Measurements from ENCODE around the gene XCL2. TPM values are rescaled to one million over a fixed set of nuclear protein-coding genes. Genes with fewer than 3 reads are reported as not detected.
"Not testable (repeated sequence)": the region's sequence is repeated elsewhere in the genome, so short reads cannot be mapped to it uniquely, and the experiment has no call there.

The XCL2 gene
- total and polyA plus RNA-seq, 2 of the 8 experiments (the other 6 are each of a cell fraction or from before 2014, with no cell fraction given), result not detected

DNA sequence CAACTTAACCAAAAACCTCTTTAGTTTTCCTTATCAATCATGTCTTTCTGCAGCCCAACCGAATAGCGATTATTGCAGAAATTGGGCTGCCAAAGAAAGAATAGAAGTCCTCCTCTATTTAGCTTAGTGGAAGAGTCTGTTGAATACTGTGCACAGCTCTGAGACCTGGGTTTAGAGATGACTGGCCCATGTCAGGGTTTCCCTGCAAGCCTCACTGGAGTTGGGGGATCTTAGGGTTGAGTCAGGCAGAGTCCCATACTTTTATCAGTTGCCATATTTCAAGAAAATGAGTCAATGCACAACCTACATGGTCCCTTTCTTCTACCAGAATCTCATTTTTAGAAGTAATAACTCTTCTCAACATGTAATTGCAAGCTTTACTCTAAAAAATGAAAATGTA, 36.5 kb upstream of the XCL2 start:
- H3K14ac ChIP-seq (ENCODE audit: insufficient read length); DNase-seq (ENCODE audit: low read depth in 1 of 2, low spot score in 2 of 2); H3K23me2 ChIP-seq (ENCODE audit: low read depth, low read length); H3K4me1 ChIP-seq (replicated peaks in 1 of 4; ENCODE audit: control insufficient read depth in 3 of 4, insufficient read depth in 4 of 4, low read length in 3 of 4); H2AFZ ChIP-seq (ENCODE audit: low read length); H3K79me2 ChIP-seq (ENCODE audit: control insufficient read depth in 1 of 2, insufficient read depth in 2 of 2, low read length in 2 of 2); H3K9me3 ChIP-seq (ENCODE audit: insufficient read depth in 2 of 2, low read depth in 1 of 2, low read length in 1 of 2); H4K8ac ChIP-seq (ENCODE audit: extremely low read depth, insufficient read depth, low read length); H2BK12ac ChIP-seq (ENCODE audit: low read depth, low read length); POLR2A ChIA-PET (ENCODE audit: partially characterized antibody); H3K23ac ChIP-seq (ENCODE audit: insufficient read length); H3K4ac ChIP-seq (replicated peaks; ENCODE audit: insufficient read length, low read depth, low read length); H3K9ac ChIP-seq (replicated peaks in 1 of 4; ENCODE audit: extremely low read depth in 1 of 4, low read depth in 3 of 4, low read length in 3 of 4); H2BK5ac ChIP-seq (ENCODE audit: low read depth, low read length); H3K4me3 ChIP-seq (ENCODE audit: extremely low read depth in 1 of 4, insufficient read depth in 2 of 4, low read depth in 3 of 4, low read length in 4 of 4); H3K4me2 ChIP-seq (ENCODE audit: insufficient read depth in 1 of 2, low read depth in 2 of 2, low read length in 2 of 2); H4K5ac ChIP-seq (ENCODE audit: insufficient read length, low read depth, low read length); H4K91ac ChIP-seq (replicated peaks; ENCODE audit: insufficient read length, low read length); H3K27ac ChIP-seq (ENCODE audit: low read depth, low read length); H2BK15ac ChIP-seq (ENCODE audit: low read length); H4K20me1 ChIP-seq (replicated peaks in 1 of 2; ENCODE audit: control insufficient read depth in 1 of 2, insufficient read depth in 2 of 2, low read length in 2 of 2); H3K18ac ChIP-seq (ENCODE audit: extremely low read depth, low read length); H2AK5ac ChIP-seq (ENCODE audit: low read depth, low read length); H3K56ac ChIP-seq (replicated peaks; ENCODE audit: insufficient read length, low read depth, low read length); H3K27me3 ChIP-seq (replicated peaks in 1 of 4; ENCODE audit: control insufficient read depth in 3 of 4, extremely low read depth in 1 of 4, insufficient read depth in 3 of 4, low read length in 3 of 4); CTCF ChIA-PET (ENCODE audit: partially characterized antibody); H2BK20ac ChIP-seq (ENCODE audit: low read length); H3K36me3 ChIP-seq (ENCODE audit: control insufficient read depth in 2 of 4, insufficient read depth in 4 of 4, low read length in 3 of 4); FAIRE-seq; H2BK120ac ChIP-seq (replicated peaks; ENCODE audit: low read depth, low read length); H3K79me1 ChIP-seq (ENCODE audit: low read depth, low read length): not testable (repeated sequence)
- WGBS, 2 experiments (ENCODE audit: extremely low coverage in 1 of 2, insufficient coverage in 1 of 2, insufficient read length in 1 of 2, insufficient replicate concordance in 2 of 2, low coverage in 1 of 2, low lambda C conversion rate in 2 of 2, missing lambda C conversion rate in 1 of 2), result 86% methylated on average over 2 of the region's 2 CpGs; no CpG with 5 or more reads in 1 of the 2 experiments

DNA sequence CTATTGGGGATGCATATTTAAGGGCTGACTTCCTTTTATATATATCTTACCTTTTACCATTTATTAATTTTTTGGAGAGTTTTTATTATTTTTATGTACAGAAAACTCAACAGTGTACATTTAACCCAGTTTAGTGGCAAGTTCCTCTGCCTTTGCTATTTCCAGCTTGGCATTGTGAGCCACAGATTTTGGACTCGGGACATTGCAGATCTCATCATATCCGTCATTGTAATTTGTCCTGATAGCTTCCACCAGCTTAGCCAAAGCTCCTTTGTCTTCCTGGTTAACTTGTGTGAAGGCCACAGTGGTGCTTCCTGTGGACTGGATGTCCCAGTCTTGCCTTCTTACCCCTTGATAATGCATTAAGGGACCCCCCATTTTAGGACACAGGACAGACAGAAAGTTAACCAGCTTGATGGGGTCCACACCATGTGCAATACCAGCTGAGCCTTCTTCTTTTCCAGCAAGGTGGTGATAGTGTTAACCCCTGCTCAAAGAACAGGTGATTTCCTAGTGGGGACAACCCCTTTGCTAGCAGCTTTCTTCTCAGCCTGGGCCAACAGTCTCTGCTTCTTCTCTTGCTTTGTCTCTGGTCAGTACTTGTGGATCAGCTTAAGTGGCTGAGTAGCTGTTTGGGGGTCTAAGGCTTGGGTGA, 34.9 kb upstream of the XCL2 start:
- H2BK12ac ChIP-seq (ENCODE audit: low read depth, low read length); H3K79me1 ChIP-seq (ENCODE audit: low read depth, low read length); DNase-seq (ENCODE audit: low read depth in 1 of 2, low spot score in 2 of 2); H3K27me3 ChIP-seq (replicated peaks in 1 of 4; ENCODE audit: control insufficient read depth in 3 of 4, extremely low read depth in 1 of 4, insufficient read depth in 3 of 4, low read length in 3 of 4); H3K9me3 ChIP-seq (ENCODE audit: insufficient read depth in 2 of 2, low read depth in 1 of 2, low read length in 1 of 2); H2BK20ac ChIP-seq (ENCODE audit: low read length); FAIRE-seq; H4K5ac ChIP-seq (ENCODE audit: insufficient read length, low read depth, low read length); H3K27ac ChIP-seq (ENCODE audit: low read depth, low read length); H3K23me2 ChIP-seq (ENCODE audit: low read depth, low read length); H3K4me1 ChIP-seq (replicated peaks in 1 of 4; ENCODE audit: control insufficient read depth in 3 of 4, insufficient read depth in 4 of 4, low read length in 3 of 4); H2BK120ac ChIP-seq (replicated peaks; ENCODE audit: low read depth, low read length); H3K79me2 ChIP-seq (ENCODE audit: control insufficient read depth in 1 of 2, insufficient read depth in 2 of 2, low read length in 2 of 2); H4K8ac ChIP-seq (ENCODE audit: extremely low read depth, insufficient read depth, low read length); H2AK5ac ChIP-seq (ENCODE audit: low read depth, low read length); H3K4me3 ChIP-seq (ENCODE audit: extremely low read depth in 1 of 4, insufficient read depth in 2 of 4, low read depth in 3 of 4, low read length in 4 of 4); H3K14ac ChIP-seq (ENCODE audit: insufficient read length); H4K20me1 ChIP-seq (replicated peaks in 1 of 2; ENCODE audit: control insufficient read depth in 1 of 2, insufficient read depth in 2 of 2, low read length in 2 of 2); H3K4me2 ChIP-seq (ENCODE audit: insufficient read depth in 1 of 2, low read depth in 2 of 2, low read length in 2 of 2); H3K9ac ChIP-seq (replicated peaks in 1 of 4; ENCODE audit: extremely low read depth in 1 of 4, low read depth in 3 of 4, low read length in 3 of 4); H3K56ac ChIP-seq (replicated peaks; ENCODE audit: insufficient read length, low read depth, low read length); H2BK15ac ChIP-seq (ENCODE audit: low read length); H2AFZ ChIP-seq (ENCODE audit: low read length); H3K23ac ChIP-seq (ENCODE audit: insufficient read length); H4K91ac ChIP-seq (replicated peaks; ENCODE audit: insufficient read length, low read length); H3K18ac ChIP-seq (ENCODE audit: extremely low read depth, low read length); H3K36me3 ChIP-seq (ENCODE audit: control insufficient read depth in 2 of 4, insufficient read depth in 4 of 4, low read length in 3 of 4); H2BK5ac ChIP-seq (ENCODE audit: low read depth, low read length); H3K4ac ChIP-seq (replicated peaks; ENCODE audit: insufficient read length, low read depth, low read length): not testable (repeated sequence)
- CTCF ChIA-PET (ENCODE audit: partially characterized antibody), result interaction anchor here (0.6 to 1.4 kb wide), 5 partner anchors 11 to 146 kb away, joined by 3 to 5 read pairs (median 3); no protein-coding TSS in a partner anchor
- POLR2A ChIA-PET (ENCODE audit: partially characterized antibody), result interaction anchor here (0.8 kb wide), 1 partner anchor 22 kb away, joined by 4 read pairs; no protein-coding TSS in a partner anchor
- 92% methylated on average over 2 of the region's 2 CpGs; no CpG with 5 or more reads in 1 of the 2 experiments for WGBS, 2 experiments (ENCODE audit: extremely low coverage in 1 of 2, insufficient coverage in 1 of 2, insufficient read length in 1 of 2, insufficient replicate concordance in 2 of 2, low coverage in 1 of 2, low lambda C conversion rate in 2 of 2, missing lambda C conversion rate in 1 of 2)
